ENCODE measurements around the gene STRIP1.
"Not testable (repeated sequence)": the region's sequence is repeated elsewhere in the genome, so short reads cannot be mapped to it uniquely, and the experiment has no call there.

Gene STRIP1

DNA sequence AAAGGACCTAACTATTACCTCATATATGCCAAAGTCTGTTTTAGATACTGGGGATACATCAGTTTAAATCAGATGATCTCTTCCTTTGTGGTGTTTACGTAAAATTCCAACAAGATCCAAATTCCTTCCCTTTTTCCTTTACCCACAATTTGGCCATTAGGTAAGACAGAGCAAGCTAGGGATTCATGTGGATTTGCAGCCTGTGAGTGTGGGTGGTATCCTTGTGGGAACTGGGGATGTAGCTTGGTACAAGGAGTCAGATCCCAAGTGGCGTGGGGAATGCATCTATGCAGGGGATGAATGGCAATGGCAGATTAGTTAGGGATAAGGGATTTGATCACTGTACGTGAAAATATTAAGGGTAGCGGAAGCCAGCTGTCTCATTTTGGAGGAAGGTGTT lies 9.8 kb upstream of the STRIP1 start:
- no peak for ATAC-seq (ENCODE audit: low read depth)
- Mint-ChIP-seq H3K4me1 (peaks cover 7% of the 10 kb centered on the region), H3K4me3 (no peak overlapping the region)

GRCh38 chr1:110030687-110031086 lies 3.7 kb upstream of the STRIP1 start:
- not testable (repeated sequence) for H3K9me3 Mint-ChIP-seq; DNase-seq (ENCODE audit: low spot score in 2 of 2); H3K36me3 Mint-ChIP-seq; H3K27me3 Mint-ChIP-seq; ATAC-seq (ENCODE audit: low read depth)
- Mint-ChIP-seq H3K27ac (peak overlapping the region; percentile 83), H3K4me1 (peaks cover 34% of the 10 kb centered on the region), H3K4me3 (peak overlapping the region; percentile 72)

More for the DNA sequence above, 9.8 kb upstream of the STRIP1 start:
- Mint-ChIP-seq H3K27ac (no peak overlapping the region), H3K36me3 (peaks cover 14% of the 10 kb centered on the region), H3K9me3 (no peaks in the 10 kb centered on the region), H3K27me3 (no peaks in the 10 kb centered on the region)
- no peak for DNase-seq (ENCODE audit: low spot score in 2 of 2)

GRCh38 chr1:110032327-110032726 lies 2.1 kb upstream of the STRIP1 start:
- H3K4me1 Mint-ChIP-seq = peaks cover 39% of the 10 kb centered on the region

DNA sequence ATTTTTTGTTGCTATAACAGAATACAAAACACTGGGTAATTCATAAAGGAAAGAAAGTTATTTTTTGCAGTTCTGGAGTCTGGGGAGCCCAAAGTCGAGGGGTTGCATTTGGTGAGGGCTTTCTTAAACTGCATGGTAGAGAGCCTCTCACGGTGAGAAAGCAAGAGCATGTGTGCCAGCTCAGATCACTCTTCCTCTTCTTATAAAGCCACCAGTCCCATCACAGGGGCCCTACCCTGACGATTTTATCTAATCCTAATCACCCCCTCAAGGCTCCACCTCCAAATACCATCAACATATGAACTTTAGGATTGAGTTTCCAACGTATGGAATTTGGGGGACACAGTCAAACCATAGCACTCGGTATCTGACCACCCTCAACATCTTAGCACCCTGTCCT lies 1.0 kb upstream of the STRIP1 start:
- Mint-ChIP-seq H3K27ac (peak overlapping the region; percentile 89), H3K9me3 (no peaks in the 10 kb centered on the region), H3K4me3 (no peak overlapping the region), H3K27me3 (no peaks in the 10 kb centered on the region), H3K36me3 (peaks cover 4% of the 10 kb centered on the region), H3K4me1 (peaks cover 39% of the 10 kb centered on the region)
- no peak for ATAC-seq (ENCODE audit: low read depth)
- DNase-seq (ENCODE audit: low spot score in 2 of 2) = no peak

More at GRCh38 chr1:110032327-110032726, 2.1 kb upstream of the STRIP1 start:
- no peak for ATAC-seq (ENCODE audit: low read depth)
- Mint-ChIP-seq H3K4me3 (no peak overlapping the region), H3K36me3 (no peaks in the 10 kb centered on the region), H3K27me3 (no peaks in the 10 kb centered on the region), H3K27ac (no peak overlapping the region), H3K9me3 (no peaks in the 10 kb centered on the region)
- DNase-seq (ENCODE audit: low spot score in 2 of 2) = no peak

DNA sequence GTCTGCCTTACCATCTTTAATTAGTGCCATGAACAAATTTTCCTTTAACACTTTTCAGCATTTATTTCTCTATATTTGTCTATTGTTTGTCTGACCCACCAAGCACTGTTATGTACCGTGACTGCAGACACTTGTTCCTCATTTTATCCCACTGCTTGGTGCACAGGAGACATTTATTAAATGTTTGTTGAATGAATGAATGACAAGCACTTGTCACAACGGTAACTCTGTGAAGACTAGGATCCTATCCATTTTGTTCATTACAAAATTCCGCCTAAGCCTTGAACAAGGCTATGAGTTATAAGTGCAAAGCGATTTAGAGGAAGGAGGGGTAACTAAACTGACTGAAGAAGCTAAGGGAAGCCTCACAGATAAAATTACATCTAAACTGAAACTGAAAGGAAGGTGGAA lies 379 bp upstream of the STRIP1 start:
- H3K27me3 Mint-ChIP-seq = no peaks in the 10 kb centered on the region
- ATAC-seq (ENCODE audit: low read depth) = peak; percentile 1
- H3K27ac Mint-ChIP-seq = peak overlapping the region; percentile 89
- H3K36me3 Mint-ChIP-seq = peaks cover 10% of the 10 kb centered on the region
- DNase-seq (ENCODE audit: low spot score in 2 of 2) = no peak
- H3K9me3 Mint-ChIP-seq = no peaks in the 10 kb centered on the region
- H3K4me3 Mint-ChIP-seq = peak overlapping the region; percentile 95
- peaks cover 39% of the 10 kb centered on the region for H3K4me1 Mint-ChIP-seq

GRCh38 chr1:110035236-110035752 lies 870 bp downstream of the STRIP1 start:
- Mint-ChIP-seq H3K4me1 (peaks cover 37% of the 10 kb centered on the region), H3K4me3 (peak overlapping the region; percentile 95), H3K9me3 (no peaks in the 10 kb centered on the region)

GRCh38 chr1:110038271-110038670 lies 3.8 kb downstream of the STRIP1 start:
- no peak for ATAC-seq (ENCODE audit: low read depth)
- DNase-seq (ENCODE audit: low spot score in 2 of 2) = no peak
- no peak overlapping the region for H3K4me3 Mint-ChIP-seq
- H3K27ac Mint-ChIP-seq = no peak overlapping the region
- H3K9me3 Mint-ChIP-seq = no peaks in the 10 kb centered on the region
- peaks cover 23% of the 10 kb centered on the region for H3K4me1 Mint-ChIP-seq
- peaks cover 28% of the 10 kb centered on the region for H3K36me3 Mint-ChIP-seq
- no peaks in the 10 kb centered on the region for H3K27me3 Mint-ChIP-seq

More at GRCh38 chr1:110035236-110035752, 870 bp downstream of the STRIP1 start:
- ATAC-seq (ENCODE audit: low read depth) (no peak), DNase-seq (ENCODE audit: low spot score in 2 of 2) (no peak)
- peaks cover 17% of the 10 kb centered on the region for H3K36me3 Mint-ChIP-seq
- peak overlapping the region; percentile 58 for H3K27ac Mint-ChIP-seq
- no peaks in the 10 kb centered on the region for H3K27me3 Mint-ChIP-seq

- peaks cover 13% of the 10 kb centered on the region for H3K4me1 Mint-ChIP-seq
- H3K9me3 Mint-ChIP-seq = no peaks in the 10 kb centered on the region
- no peak overlapping the region for H3K4me3 Mint-ChIP-seq
- DNase-seq (ENCODE audit: low spot score in 2 of 2) (no peak), ATAC-seq (ENCODE audit: low read depth) (no peak)
- H3K36me3 Mint-ChIP-seq = peaks cover 33% of the 10 kb centered on the region
- no peaks in the 10 kb centered on the region for H3K27me3 Mint-ChIP-seq
- H3K27ac Mint-ChIP-seq = no peak overlapping the region
Observed at GRCh38 chr1:110039641-110040040, 5.2 kb downstream of the STRIP1 start.

DNA sequence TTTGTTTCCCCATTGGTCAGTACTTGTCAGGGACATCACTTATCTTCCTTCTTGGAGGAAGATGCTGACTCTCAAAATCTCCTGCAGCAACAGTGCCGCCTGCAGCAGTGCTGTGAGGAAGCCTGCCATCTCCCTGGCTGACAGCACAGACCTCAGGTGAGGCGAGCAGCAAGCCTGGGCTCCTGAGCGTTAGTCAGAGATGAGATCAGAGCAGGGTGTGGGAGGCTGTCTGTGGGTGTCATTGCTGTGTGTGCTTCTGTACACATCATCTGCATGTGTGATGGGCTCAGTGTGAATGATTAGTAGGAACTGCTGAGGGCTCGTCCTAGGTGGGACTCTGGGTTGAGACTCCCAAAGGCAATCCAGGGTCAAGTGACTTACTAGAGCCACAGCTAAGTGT lies 6.1 kb downstream of the STRIP1 start:
- Mint-ChIP-seq H3K4me1 (peaks cover 7% of the 10 kb centered on the region), H3K4me3 (no peak overlapping the region), H3K27ac (no peak overlapping the region), H3K9me3 (no peaks in the 10 kb centered on the region), H3K36me3 (peaks cover 37% of the 10 kb centered on the region), H3K27me3 (no peaks in the 10 kb centered on the region)
- ATAC-seq (ENCODE audit: low read depth) (no peak), DNase-seq (ENCODE audit: low spot score in 2 of 2) (no peak)

DNA sequence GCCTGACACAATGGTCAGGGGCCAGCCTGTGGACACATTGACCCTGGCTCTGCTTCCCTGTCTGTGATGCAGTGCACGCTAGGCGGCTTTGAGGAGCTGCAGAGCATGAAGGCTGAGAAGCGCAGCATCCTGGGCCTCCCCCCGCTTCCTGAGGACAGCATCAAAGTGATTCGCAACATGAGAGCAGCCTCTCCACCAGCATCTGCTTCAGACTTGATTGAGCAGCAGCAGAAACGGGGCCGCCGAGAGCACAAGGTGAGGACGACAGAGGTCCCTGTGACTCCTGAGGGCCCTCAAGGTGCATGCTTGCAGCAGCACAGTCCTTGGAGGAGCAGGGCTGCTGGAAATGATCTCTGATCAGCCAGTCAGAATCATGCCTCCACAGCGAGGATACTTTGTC lies 8.6 kb downstream of the STRIP1 start:
- Mint-ChIP-seq H3K27ac (no peak overlapping the region), H3K9me3 (no peaks in the 10 kb centered on the region), H3K4me3 (no peak overlapping the region), H3K4me1 (no peaks in the 10 kb centered on the region), H3K36me3 (peaks cover 47% of the 10 kb centered on the region), H3K27me3 (no peaks in the 10 kb centered on the region)
- ATAC-seq (ENCODE audit: low read depth) (no peak), DNase-seq (ENCODE audit: low spot score in 2 of 2) (no peak)

GRCh38 chr1:110047463-110047862 lies 13.0 kb downstream of the STRIP1 start:
- Mint-ChIP-seq H3K27ac (no peak overlapping the region), H3K4me3 (no peak overlapping the region), H3K36me3 (peaks cover 32% of the 10 kb centered on the region), H3K4me1 (no peaks in the 10 kb centered on the region), H3K9me3 (no peaks in the 10 kb centered on the region), H3K27me3 (no peaks in the 10 kb centered on the region)
- DNase-seq (ENCODE audit: low spot score in 2 of 2) (no peak), ATAC-seq (ENCODE audit: low read depth) (no peak)

DNA sequence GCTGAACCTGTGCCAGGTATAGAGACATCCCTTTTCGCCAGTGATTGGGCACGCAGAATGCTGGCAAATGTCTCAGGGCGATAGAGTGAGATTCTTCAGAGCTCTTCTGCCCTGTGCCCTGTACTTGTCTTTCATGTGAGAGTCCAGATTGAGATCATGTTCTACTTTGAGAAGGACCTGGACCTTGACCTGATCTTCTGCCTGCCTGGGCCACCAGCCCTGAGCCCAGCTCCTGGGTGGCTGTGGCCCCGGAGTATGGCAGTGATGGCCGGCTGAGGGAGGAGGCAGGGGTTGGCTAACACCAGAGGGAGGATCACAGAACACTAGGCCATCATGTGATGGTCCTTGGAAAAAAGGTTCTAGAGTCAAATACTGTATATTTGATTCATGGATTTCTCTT lies 13.8 kb downstream of the STRIP1 start:
- Mint-ChIP-seq H3K27ac (no peak overlapping the region), H3K4me1 (no peaks in the 10 kb centered on the region), H3K36me3 (peaks cover 34% of the 10 kb centered on the region), H3K9me3 (no peaks in the 10 kb centered on the region), H3K27me3 (no peaks in the 10 kb centered on the region), H3K4me3 (no peak overlapping the region)
- no peak for DNase-seq (ENCODE audit: low spot score in 2 of 2)
- ATAC-seq (ENCODE audit: low read depth) = no peak

DNA sequence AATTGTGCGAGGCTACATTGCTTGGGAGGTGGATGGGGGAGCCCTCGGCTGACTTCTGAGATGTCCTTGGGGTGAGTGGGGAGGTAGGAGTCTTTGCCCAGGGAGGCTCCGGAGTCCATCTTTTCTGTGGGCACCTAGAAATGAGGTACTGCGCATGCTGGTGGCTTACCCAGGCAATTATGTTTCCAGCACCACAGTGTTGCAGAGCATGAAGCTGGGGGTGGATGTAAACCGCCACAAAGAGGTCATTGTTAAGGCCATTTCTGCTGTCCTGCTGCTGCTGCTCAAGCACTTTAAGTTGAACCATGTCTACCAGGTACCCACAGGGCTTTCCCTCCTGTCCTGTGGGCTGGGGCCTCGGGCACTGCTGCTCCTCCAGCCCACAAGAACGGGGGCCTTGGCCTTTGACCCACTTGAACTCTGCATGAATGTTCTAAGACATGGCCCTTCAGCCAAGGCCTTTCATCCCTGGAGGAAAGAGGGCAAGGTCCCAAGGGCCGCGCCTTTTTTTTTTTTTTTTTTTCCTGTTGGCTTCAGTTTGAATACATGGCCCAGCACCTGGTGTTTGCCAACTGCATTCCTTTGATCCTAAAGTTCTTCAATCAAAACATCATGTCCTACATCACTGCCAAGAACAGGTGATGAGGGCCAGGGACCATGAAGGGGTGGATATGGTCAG lies 14.6 kb downstream of the STRIP1 start:
- no peak for ATAC-seq (ENCODE audit: low read depth)
- H3K27me3 Mint-ChIP-seq = no peaks in the 10 kb centered on the region

DNA sequence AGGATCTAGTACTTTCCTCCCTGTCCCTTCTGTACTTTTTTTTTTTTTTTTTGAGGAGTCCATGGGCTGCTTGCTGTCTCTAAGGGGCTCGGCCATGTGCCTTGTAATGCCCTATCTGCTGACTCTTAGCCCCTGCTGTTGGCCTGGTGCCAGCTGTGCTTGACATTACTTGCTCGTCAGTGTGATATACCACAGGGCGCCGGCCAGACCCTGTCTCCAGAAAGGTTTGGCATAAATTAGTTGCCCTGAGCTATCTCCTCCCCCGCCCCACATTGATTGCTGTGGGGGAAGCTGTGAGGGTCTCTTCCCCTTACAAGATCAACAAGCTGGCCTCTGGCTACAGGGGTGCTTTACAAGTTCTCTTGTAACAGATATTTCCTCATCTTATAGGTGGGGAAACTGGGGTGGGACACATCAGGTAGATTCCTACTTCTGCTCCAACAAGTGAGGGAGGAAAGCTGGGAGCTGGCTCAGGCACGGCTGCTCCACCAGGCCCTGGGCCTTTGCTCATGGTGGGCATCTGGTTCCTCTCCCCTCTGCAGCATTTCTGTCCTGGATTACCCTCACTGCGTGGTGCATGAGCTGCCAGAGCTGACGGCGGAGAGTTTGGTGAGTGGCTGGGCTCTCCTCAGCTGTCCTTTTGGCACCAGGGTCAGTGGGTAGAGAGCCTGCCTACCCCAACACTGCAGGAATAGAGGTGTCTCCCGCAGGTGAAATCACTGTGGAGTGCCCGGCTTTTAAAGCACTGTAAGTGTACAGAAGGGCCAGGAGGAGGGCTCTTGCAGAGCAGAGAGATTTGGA lies 15.6 kb downstream of the STRIP1 start:
- no peaks in the 10 kb centered on the region for H3K9me3 Mint-ChIP-seq
- DNase-seq (ENCODE audit: low spot score in 2 of 2) (no peak), ATAC-seq (ENCODE audit: low read depth) (no peak)
- no peak overlapping the region for H3K4me3 Mint-ChIP-seq
- H3K27ac Mint-ChIP-seq = no peak overlapping the region
- peaks cover 37% of the 10 kb centered on the region for H3K36me3 Mint-ChIP-seq
- no peaks in the 10 kb centered on the region for H3K27me3 Mint-ChIP-seq
- peaks cover 5% of the 10 kb centered on the region for H3K4me1 Mint-ChIP-seq

More for the DNA sequence above, 14.6 kb downstream of the STRIP1 start:
- Mint-ChIP-seq H3K27ac (no peak overlapping the region), H3K4me3 (no peak overlapping the region), H3K36me3 (peaks cover 38% of the 10 kb centered on the region), H3K4me1 (peaks cover 5% of the 10 kb centered on the region), H3K9me3 (no peaks in the 10 kb centered on the region)
- no peak for DNase-seq (ENCODE audit: low spot score in 2 of 2)

Data from memory B cell (primary cell).